Right ventricle myocardium superior (tissue), 1 donor: Measurements from ENCODE around the gene SEPTIN12. TPM values are rescaled to one million over a fixed set of nuclear protein-coding genes. Genes with fewer than 3 reads are reported as not detected.

ENCODE experiments used
- ATAC-seq: fragments of 200-7000 bp; cut with Tn5 transposase; one replicate; pipeline ENCODE4 v1.9.1; 2020; ENCODE audit warnings: mild to moderate bottlenecking; ENCODE audit not compliant: poor library complexity
- DNase-seq: peaks from one replicate; pipeline ENCODE4 v3.0.0-alpha.2; 2020
- intact Hi-C: fragments of 100-400 bp; cut with DNase I; formaldehyde crosslinking; loops from one replicate; pipeline ENCODE4 v1.11.2; 2022
- total RNA-seq: library from RNA; stranded (reverse); fragmentation: NEBNext Ultra II Directional; extraction: Animal tissue kit (Norgen Biotek cat#: 25700); gene quantifications from one replicate; pipeline ENCODE4 v1.2.1, GENCODE V29; 2021
- donor health status: DM: no; HTN: yes; CAD: no; lungs with severe emphysema.

SEPTIN12 gene
- total RNA-seq, 1 donor from 2014 or later, result not detected

GRCh38 chr16:4805231-4805630 lies 17.1 kb upstream of the SEPTIN12 start:
- ATAC-seq, result peak; percentile 24
- peak; percentile 57 for DNase-seq
- intact Hi-C loops, result loop anchor here (10.0 kb wide), 1 partner anchor 150 kb away; the partner anchor contains the start of gene SEC14L5

GRCh38 chr16:4803898-4804762 lies 16.0 kb upstream of the SEPTIN12 start:
- ATAC-seq (no peak), DNase-seq (no peak)
- intact Hi-C loops, result loop anchor here (5.0 to 10.0 kb wide), 2 partner anchors 43 to 151 kb away; partner anchors contain the start of genes GLYR1, SEC14L5 and UBN1

GRCh38 chr16:4803401-4803844 lies 15.3 kb upstream of the SEPTIN12 start:
- ATAC-seq (no peak), DNase-seq (no peak)
- intact Hi-C loops, result loop anchor here (5.0 to 10.0 kb wide), 2 partner anchors 44 to 151 kb away; partner anchors contain the start of genes GLYR1, SEC14L5 and UBN1

DNA sequence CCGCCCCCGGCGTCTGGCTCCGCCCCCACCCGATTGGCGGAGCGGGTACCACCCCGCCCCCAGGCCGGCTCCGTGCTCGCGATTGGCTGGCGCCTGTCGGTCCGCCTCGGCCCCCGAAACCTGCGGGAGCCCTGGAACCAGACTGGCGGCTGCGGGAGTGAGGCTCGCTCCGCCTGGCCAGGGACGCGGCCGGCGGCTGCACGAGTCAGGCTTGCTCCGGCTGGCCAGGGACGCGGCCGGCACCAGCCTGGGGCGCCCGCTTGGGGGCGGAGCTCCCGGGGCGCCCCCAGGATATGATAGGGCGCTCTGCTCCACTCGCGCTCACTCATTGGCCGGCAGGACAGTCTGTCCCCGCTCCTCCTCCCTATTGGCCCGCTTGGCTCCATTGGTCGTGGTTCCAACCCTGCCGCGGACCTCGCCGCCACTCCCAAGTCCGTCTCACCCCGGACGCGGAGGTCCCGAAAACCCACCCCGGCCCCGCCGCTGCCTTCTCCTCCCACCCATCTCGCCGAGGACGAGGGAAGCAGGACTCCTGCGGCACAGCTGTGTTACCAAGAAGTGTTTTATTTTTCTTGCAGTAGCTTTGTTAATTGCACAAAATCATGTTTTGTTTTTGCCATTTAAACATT lies 14.6 kb upstream of the SEPTIN12 start:
- ATAC-seq (peak; percentile 91), DNase-seq (peak; percentile 95)
- intact Hi-C loops, result loop anchor here (5.0 to 10.0 kb wide), 2 partner anchors 45 to 152 kb away; partner anchors contain the start of genes GLYR1, SEC14L5 and UBN1

DNA sequence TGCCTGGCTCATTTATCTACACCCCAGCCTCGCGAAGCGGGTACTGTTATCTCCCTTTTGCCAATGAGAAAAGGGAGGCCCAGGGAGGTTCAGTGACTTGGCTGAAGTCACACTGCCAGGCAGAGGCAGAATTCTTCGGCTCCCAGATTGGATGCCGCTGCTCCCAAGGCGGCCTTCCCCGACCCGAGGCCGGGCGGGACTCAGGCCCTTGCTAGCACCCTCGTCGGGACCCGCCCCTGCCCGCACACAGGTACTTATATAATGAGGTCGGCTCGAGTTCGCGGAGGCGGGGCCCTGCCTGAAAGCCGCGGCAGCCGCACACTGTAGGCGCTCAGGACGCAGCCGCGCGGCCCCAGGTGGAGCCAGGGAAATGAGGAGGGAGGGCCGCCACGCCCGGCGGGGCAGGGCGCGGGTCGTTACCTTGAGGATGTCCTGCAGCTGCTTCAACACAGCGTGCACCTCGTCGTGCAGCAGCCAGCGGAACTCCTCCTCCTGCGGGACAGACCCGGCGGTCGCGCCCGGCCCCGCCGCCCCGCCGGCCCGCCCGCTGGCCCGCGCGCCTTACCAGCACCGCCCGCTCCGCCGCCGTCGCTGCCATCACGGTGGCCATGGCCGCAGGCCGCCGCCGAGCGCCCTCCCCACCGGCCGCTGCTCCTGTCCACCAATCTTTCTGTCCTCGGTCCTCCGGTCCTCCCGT lies 14.0 kb upstream of the SEPTIN12 start, which contains the start of gene ROGDI:
TSS of gene ROGDI (minus strand) at position 672 of the 697 bp plus-strand sequence. CDS start at position 610, 62 bp downstream.
- peak; percentile 59 for ATAC-seq
- intact Hi-C loops, result loop anchor here (5.0 to 10.0 kb wide), 2 partner anchors 45 to 153 kb away; partner anchors contain the start of genes GLYR1, SEC14L5 and UBN1
- DNase-seq, result peak; percentile 92

- ATAC-seq (no peak), DNase-seq (no peak)
- intact Hi-C loops, result loop anchor here (5.0 to 10.0 kb wide), 2 partner anchors 46 to 153 kb away; partner anchors contain the start of genes GLYR1, SEC14L5 and UBN1
Observed at GRCh38 chr16:4801051-4801961, 13.2 kb upstream of the SEPTIN12 start.

- peak; percentile 80 for DNase-seq
- intact Hi-C loops, result loop anchor here (5.0 to 10.0 kb wide), 2 partner anchors 47 to 154 kb away; partner anchors contain the start of genes GLYR1, SEC14L5 and UBN1
- ATAC-seq, result peak; percentile 6
Observed at GRCh38 chr16:4800290-4801041, 12.3 kb upstream of the SEPTIN12 start.

- intact Hi-C loops, result no loop called here
- ATAC-seq (no peak), DNase-seq (no peak)
Observed at GRCh38 chr16:4799171-4799855, 11.2 kb upstream of the SEPTIN12 start.

GRCh38 chr16:4798456-4798855 lies 10.3 kb upstream of the SEPTIN12 start:
- ATAC-seq, result no peak
- intact Hi-C loops, result no loop called here
- no peak for DNase-seq

DNA sequence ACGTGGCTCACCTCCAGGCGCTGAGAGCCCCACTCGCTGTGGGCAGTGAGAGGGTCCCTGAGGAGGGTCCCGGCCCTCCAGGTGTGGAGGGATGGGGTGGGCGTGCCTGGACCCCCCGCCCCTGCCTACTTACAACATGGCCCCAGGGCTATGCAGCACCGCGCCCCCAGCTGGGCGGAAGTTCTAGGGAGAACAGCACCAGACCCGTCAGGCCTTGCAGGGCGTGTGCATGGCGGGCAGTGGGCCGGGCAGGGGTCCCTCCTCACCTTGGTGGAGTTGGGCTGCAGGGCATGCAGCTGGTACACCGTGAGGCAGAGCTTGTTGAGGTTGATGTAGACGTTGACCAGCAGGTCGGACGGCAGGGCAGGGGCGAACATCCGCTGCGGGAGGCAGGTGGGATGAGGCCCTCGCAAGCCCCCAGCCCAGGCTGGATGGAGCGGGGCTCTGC lies 9.7 kb upstream of the SEPTIN12 start:
- no peak for ATAC-seq
- no peak for DNase-seq
- intact Hi-C loops, result no loop called here

- no peak for DNase-seq
- ATAC-seq, result no peak
- intact Hi-C loops, result no loop called here
Observed at GRCh38 chr16:4796982-4797804, 9.0 kb upstream of the SEPTIN12 start.

GRCh38 chr16:4795828-4796572 lies 7.9 kb upstream of the SEPTIN12 start:
- DNase-seq, result no peak
- intact Hi-C loops, result no loop called here

DNA sequence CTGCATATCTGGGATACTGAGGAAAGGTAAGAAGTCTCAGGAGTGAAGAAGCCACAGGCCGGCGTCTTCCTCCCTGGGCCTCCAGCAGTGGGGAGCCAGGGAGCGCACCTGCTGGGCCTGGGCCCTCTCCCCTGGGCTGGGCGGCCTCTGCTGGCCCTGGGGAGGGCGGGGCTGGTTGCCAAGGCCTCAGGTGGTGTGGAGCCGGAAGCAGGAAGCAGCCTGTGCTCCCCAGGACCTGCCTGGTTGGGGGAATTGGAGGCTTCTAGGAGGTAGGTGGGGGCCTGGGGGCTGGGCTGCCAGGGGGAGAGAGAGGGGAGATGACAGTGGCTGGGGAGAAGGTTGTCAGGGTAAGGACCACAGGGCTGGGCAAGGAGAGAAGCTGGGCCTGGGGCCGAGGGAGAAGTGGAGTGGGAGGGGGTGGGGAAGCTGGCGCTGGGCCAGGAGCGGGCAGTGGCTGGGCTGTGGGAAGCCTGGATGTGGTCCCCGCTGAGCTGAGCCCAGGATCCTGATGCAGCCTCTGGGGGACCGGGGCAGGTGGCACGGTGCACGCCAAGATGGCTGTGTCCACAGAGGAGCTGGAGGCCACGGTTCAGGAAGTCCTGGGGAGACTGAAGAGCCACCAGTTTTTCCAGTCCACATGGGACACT lies 7.2 kb upstream of the SEPTIN12 start, which contains the start of gene SMIM22:
TSS of gene SMIM22 (plus strand) at position 189 of the 647 bp plus-strand sequence. CDS start at position 555, 366 bp downstream.
- intact Hi-C loops, result no loop called here
- DNase-seq (no peak), ATAC-seq (peak; percentile 8)

More at GRCh38 chr16:4795828-4796572, 7.9 kb upstream of the SEPTIN12 start:
- ATAC-seq, result no peak

DNA sequence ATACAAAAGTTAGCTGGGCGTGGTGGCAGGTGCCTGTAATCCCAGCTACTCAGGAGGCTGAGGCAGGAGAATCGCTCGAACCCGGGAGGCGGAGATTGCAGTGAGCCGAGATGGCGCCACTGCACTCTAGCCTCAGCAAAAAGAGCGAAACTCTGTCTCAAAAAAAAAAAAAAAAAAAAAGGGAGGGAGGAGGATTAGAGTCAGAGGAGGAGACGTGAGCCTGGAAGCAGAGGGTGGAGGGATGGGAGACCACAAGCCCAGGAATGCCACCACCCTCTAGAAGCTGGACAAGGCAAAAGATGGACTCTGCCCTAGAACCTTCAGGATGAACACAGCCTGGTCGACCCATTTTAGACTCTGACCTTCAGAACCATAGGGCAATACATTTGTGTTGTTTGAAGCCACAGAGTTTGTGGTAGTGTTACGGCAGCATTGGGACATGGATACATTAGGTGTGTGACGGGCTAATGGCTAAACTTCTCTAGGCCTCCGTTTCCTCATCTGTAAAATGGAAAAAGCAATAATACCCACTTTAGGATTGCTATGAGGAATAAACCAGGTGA lies 4.9 kb upstream of the SEPTIN12 start:
- ATAC-seq (no peak), DNase-seq (no peak)
- intact Hi-C loops, result no loop called here
